NCI-H748 (cell line): ENCODE measurements around the gene ZNF213.
"Not testable (repeated sequence)": the region's sequence is repeated elsewhere in the genome, so short reads cannot be mapped to it uniquely, and the experiment has no call there.

Source experiments
- DNase-seq: peaks from one replicate; lab custom pipeline; 2025; ENCODE audit not compliant: unreplicated experiment; lab: John Stamatoyannopoulos, UW

The ZNF213 gene

DNA sequence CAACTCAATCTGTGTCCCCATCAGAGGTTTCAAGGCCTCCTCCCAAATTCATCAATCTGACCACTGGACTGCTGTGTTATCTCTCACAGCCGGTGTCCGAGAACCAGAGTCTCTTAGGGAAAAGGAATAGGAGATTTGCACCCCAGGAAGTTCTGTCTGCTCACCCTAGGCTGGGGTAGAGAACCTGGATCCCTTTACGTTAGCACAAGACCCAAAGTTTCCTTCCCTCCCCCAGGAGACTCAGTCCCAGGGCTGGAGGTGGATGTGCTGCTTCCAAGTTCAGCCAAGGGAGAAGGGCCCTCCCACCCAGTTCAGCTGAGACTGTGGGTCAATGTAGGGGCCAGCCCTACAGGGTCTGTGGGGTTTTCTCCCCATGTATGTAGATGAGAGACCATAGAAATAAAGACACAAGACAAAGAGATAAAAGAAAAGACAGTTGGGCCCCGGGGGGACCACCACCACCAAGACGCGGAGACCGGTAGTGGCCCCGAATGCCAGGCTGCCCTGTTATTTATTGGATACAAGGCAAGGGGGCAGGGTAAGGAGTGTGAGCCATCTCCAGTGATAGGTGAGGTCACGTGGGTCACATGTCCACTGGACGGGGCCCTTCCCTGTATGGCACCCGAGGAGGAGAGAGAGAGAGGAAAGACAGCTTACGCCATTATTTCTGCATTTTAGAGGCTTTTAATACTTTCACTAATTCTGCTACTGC, 30.4 kb downstream of the ZNF213 start:
- DNase-seq, result no peak

DNA sequence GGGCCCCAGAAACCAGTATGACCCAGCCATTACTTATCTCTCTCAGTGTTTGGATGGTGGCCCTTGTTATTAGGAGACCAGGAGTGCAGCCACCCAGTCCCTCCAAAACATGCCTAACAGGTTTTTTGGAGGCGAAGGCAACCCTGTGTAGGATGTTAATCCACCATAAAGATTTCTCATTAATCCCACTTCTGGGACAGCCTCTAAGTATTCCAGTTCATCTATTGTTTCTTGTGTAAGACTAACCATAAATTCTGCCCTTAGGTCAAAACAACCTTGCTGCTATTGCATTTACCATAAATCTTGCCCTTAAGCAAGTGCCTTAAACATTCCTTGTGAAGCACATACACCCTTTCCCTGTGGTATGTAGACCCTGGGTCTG, 31.7 kb downstream of the ZNF213 start:
- no peak for DNase-seq

DNA sequence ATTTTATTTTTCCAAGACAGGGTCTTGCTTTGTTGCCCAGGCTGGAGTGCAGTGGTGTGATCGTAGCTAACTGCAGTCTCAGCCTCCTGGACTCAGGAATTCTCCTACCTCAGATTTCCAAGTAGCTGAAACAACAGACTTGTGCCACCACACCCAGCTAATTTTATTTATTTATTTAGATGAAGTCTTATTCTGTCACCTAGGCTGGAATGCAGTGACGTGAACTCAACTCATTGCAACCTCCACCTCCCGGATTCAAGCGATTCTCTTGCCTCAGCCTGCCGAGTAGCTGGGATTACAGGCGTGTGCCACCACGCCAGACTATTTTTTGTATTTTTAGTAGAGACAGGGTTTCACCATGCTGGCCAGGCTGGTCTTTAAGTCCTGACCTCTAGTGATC, 33.9 kb downstream of the ZNF213 start:
- DNase-seq, result not testable (repeated sequence)

DNA sequence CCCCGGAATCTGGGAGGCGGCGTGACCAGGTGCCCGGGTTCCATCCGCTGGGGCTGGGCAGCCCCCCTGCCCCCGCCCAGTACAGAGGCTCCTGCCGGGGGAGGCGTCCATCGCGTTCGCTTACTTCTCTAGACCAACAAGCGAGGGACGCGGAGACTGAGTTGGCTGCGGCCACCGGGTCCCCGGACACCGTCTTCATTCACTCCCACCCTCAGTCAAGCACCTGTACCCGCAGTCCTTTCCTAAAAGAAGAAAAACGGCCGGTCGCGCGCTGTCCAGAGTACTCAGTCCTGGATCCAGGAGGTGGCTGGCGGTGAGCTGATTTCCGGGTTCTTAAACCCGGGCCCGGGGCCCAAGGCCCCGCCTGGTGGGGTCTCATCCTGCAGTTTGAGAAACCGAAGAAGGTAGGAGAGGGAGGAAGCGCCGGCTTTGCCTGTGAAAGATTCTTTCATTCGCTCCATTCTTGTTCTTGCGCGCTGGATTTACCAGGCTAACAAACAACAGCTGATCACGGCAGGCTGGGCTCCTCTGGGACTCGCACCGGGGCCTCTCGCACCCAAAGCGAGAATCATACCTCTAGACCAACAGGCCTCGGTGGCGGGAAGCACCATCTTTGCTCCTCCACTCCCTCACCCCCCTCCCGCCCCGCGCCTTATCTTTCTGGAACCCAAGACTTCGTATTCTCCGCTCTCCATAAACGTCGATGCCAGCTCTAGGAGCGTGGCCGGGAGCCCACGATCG, 35.8 kb downstream of the ZNF213 start:
- no peak for DNase-seq

DNA sequence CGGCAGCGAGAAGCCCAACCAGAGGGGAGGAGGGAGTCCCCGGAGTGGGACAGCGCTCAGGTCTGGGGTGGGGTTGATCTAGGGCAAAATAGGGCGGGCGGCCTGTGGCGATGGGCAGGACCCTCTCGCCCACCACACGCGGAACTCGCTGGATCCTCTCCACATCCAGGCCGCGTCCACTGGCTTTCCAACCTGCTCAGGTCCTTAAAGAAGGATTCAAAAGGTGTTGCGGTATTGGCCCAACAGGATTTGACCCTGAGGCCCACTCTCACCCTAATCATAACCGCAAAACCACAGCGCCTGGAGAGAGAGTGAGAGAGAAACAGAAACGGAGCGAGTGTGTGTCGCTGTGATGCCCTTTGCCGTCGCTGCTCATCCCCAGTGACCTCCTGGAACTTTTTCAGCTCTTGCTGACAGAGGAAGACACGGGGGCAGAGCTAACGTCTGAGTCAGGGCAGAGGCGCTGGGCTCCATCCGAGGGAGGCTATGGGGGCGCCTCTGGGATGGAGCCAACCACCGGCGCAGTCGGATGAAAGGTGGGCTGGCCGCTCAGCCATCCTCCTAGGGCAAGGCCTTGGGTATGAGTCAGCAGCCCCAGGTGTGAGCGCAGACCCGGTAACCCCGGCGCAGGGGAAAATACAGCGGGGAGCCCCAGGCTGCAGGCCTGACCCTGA, 36.5 kb downstream of the ZNF213 start:
- DNase-seq, result no peak

DNA sequence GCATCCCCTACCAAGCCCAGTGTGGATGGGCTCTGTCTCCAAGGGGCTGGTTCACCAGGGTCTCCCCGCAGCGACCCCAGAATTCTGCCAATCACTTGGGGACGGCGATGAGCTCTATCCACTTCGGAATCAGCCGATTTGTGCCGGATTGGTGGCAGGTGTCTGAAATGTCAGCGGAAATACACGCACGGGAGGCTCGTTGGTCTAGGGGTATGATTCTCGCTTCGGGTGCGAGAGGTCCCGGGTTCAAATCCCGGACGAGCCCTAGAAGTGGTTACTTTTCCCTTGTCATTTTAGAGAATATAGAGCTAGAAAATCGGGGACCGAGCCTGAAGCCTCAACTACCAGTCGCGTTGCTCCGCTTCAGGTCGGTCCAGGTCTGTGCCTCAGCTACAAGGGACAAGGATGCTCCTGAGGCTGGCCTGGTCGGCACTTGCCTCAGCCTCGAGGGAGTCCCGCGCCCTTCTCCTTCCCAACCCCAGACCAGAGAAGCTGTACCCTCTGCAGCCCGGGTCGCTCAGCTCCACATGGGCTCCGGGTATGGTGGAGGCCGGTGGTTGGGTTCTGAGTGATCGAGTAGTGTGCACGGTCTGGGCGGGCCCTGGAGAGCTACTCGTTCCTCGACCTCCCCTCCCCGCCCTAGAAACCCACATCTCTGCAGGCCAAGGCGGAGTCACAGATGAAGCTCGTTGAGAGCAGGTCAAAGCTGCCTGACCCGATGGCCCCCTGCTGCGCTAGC, 37.2 kb downstream of the ZNF213 start:
- no peak for DNase-seq

DNA sequence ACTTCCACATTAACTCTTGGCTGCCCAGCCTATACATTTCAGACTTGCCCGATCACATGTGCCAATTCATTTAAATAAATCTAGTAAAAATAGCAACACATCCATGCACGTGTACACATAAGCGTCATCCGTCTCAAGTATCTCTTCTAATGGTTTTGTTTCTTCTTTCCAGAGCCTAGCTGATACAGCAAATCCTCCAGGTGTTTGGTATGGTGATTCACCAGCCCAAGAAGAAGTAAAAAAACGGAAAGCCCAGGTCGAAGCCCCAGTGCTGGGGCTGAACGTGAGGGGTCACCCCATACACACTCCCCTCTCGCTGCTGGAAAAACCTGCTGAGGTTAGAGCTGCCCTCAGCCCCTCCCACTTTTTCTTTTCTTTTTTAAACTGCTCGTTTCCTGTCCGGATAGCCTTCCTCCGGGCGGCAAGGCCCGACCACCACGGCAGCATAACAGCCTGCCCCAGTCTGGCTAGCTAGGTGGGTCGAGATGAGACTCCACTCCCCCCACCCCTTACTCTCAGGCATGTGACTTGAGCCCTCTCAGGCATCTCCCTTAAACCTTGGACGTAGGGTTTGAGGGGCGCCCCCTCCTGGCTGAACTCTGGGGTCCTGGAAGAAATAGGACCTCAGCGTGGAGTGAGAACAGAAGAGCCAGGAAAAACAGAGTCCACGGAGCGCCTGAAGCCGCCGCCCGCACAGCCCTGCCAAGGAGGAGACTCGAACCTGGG, 39.2 kb downstream of the ZNF213 start:
- DNase-seq, result peak; percentile 65

DNA sequence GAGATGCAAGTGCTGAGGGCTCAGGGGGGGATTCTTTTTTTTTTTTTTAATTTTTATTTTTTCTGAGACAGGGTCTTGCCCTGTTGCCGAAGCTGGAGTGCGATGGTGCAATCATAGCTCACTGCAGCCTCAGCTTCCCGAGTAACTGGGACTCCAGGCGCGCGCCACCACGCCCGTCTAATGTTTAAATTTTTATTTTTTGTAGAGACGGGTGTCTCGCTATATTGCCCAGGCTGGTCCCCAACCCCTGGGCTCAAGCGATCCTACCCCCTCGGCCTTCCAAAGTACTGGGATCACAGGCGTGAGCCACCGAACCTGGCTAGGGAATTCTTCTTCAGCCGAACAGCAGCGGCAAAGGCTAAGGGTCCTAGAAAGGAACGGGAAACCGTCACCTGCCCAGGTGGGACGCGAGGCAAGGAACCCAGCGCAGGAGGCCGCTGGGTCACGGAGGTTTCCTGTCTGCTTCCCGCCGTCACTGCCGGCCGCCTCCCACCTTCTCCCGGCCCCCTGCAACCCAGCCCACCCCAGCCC, 39.9 kb downstream of the ZNF213 start:
- no peak for DNase-seq

DNA sequence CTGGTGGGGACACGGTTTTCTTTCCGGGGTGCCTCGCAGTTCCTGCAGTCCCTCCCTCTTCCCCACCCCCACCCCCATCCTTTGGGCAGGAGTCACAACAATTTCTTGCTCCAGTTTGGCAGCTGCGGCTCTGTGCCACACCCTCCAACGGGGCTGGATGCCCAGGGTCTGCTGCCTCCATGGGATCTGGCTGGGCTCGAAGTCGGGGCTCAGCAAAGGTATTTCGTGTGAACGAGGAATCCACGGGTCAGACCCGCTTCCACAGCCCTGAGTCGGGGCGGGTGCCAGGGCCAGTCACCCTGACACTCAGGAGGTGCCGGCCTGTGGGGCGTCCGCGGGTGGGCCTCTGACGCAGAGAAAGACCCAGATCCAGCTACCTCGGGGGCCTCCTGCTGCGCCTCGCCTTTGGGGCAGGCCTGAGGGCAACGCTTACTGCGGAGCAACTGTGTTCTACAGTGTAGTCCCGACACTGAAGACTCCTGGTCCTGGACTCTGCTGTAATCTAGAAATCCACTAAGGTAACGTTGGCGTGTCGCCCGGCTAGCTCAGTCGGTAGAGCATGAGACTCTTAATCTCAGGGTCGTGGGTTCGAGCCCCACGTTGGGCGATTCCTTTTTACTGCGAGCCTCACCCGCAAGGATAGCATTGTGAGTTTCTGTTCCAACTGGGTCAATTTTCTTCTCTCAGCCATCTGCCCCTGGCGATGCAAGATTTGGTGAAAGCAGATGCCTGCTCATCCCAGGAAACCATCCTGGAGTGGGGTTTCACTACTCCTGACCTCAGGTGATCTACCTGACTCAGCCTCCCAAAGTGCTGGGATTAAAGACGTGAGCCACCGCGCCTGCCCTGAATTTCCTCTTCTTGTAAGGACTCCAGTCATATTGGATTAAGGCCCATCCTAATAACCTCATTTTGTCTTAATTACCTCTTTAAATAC, 40.6 kb downstream of the ZNF213 start:
- no peak for DNase-seq

DNA sequence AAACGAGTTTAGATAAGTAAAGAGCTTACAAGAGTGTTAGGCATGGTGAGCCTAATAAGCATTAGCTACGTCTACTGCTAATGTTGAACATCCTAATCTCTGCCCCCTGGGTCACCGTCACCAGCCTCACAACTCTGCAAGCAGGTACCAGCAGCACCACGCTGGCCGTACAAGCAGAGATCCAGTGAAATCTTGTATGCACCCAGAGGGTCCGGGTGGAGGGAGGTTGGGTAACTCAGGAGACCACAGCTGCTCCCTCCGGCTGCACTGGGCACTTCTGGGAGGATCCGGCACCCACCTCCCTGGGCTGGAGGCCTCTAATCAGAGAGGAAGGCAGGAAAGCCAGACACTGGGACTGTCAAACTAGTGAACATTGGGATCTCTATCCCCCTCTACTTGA, 44.8 kb downstream of the ZNF213 start:
- no peak for DNase-seq

DNA sequence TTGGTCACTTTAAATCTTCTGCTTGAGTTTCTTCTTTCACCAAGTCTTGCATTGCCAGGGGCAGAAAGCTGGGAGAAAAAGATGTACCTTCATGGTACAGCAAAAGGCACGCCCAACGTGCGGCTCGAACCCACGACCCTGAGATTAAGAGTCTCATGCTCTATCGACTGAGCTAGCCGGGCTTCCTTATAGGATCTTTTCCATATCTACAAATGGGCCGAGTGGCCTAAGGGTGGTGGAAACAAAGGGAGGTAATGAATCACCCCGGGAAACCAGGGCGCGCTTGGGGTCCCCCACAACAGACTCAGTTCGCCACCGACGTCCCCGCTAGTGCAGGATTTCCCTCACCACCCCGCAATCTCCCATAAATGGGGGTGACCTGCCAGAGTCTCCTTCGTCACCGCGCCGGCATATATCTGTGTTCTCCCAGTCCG, 45.6 kb downstream of the ZNF213 start:
- no peak for DNase-seq

DNA sequence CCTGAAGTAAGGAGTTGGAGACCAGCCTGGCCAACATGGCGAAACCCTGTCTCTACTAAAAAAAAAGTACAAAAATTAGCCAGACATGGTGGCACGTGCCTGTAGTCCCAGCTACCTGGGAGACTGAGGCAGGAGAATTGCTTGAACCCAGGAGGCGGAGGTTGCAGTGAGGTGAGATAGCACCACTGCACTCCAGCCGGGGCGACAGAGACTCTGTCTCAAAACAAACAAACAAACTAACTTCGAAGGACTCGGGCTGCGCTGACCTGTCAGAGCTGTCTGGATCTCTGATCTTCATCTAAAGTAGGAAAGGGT, 47.4 kb downstream of the ZNF213 start:
- DNase-seq, result not testable (repeated sequence)

DNA sequence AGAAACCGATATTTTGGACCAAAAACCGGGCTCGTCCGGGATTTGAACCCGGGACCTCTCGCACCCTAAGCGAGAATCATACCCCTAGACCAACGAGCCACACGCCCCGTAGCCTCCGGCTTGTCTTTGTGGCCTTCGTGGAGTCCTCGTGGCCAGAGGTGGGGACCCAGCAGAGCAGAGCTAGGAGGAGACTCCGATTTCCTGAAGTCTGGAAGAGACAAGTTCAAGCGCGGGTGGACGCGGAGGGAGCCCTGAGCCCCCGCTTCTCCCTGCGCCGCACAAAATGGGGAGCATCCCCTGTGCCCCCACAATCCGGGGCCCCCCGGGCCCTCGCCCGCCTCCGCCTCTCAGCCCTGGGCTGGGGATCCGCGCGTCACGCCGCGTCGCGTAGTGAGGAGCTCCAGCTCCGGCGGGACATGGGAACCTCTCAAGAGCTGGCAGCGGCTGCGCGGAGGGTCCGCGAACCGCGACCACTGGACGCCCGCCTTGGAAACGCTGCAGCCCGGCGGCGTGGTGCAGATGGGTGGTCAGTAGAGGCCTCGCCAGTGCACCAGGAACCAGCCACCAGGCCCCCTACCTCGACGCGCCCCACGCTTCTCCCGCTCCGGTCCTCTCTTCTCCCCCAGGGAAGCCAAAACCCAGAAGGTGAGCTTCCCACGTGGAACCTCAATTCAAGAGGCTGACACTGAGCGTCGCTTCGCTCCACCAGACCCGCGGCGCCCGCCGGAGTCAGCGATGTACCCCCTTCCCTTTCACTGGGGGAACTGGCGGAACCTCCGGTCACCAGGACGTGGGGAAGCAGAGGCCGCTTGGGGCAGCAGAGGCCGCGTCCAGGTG, 48.0 kb downstream of the ZNF213 start:
- DNase-seq, result no peak

DNA sequence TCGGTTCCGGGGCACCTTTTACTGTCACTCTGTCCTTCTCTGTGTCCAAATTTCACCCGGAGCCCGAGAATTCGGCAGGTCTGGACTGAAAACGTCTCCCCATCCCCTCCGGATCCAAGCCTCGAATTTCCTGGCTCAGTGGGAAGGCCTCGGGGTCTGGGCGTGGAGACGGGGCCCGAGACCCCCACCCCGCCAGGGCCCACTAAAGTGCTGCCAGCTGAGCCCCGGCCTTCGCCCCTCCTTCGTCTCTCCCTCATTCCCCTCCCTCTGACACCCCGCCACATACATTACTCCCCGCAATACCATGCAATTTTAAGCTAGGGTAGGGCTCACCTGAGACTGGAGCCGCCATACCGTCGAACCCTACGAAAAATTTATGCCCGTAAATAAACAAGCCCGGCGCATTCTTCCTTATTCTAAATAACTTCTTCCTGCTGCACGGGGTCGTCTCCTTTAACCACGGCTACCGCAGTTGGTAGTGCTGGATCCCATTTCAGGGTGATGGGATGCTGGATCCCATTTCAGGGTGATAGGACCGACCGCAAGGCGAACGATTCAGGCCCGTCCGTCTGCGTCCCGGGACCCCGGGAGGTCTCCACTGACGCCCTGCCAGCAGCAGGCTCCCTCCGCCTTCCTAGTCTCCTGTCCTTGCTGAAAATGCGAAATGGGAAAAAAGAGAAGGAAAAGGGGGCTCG, 48.8 kb downstream of the ZNF213 start:
- no peak for DNase-seq

DNA sequence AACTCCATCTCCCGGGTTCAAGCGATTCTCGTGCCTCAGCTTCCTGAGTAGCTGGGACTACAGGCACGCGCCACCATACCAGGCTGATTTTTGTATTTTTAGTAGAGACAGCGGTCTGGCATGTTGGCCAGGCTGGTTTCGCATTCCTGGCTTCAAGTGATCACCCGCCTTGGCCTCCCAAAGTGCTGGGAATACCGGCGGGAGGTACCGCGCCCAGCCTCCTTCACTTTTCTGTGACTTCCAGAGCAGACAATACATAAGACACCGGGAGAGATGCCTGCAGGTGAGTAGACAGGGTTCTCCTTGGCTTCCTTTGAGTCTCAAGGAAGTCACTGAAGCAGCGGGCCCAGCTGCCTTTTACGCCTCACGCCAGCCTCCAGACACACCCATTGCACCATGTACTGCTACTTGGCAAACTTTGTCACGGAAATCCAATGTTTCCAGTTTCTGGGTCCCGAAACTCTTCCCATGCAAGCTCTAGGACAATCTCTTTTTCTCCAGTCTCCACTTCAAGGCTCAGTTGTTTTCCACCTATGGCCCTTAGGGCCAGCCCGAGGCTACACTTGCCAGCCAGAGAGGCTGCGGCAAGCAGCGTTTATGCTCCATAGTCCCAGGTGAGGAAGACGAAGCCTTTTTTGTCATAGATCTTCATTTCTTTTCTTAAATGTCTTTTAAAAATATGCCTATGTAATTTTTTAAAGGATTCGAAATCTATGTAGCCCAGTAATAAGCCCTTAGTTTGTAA, 52.3 kb downstream of the ZNF213 start:
- DNase-seq, result no peak

DNA sequence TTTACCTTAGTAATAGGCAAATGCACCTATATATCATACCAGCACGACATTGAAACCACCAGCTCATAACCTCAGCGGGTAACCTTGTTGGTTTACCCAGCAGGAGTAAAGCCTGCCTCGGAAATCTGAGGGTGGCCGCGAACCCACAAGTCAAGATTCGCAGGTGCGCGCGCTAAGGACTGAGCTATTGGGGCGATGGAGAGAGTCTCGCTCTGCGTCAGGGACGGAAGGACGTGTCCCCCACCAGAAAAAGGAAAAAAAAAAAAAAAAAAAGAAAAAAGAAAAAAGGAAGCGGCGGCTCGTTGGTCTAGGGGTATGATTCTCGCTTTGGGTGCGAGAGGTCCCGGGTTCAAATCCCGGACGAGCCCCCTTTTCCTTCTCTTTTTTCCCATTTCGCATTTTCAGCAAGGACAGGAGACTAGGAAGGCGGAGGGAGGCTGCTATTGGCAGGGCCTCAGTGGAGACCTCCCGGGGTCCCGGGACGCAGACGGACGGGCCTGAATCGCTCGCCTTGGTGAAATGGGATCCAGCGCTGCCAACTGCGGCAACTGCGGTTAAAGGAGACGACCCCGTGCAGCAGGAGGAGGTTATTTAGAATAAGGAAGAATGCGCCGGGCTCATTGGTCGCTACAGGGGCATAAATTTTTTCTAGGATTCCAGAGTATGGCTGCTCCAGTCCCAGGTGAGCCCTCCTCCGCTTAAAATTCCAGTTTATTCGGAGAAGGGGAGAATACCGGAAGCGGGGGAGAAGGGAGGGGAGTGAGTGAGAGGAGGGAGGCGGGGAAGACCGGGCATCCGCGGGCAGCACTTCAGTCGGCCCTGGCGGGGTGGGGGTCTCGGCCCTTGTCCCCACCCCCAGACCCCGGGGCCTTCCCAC, 53.2 kb downstream of the ZNF213 start, which contains the start of gene OR1F1:
Gene OR1F1 (plus strand): TSS at position 407 of the 877 bp plus-strand sequence.
- peak; percentile 65 for DNase-seq

DNA sequence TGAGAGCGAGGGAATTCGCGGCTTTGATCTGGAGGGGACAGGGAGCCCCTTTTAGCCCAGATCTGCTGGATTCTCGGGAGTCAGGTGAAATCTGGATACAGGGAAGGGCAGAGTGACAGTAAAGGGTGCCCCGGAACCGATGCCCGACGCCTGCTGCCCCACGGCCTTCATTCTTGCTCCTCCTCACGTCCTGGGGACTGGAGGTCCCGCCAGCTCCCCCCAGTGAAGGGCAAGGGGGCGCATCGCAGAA, 53.8 kb downstream of the ZNF213 start:
- peak; percentile 50 for DNase-seq
